B cell (primary cell): Measurements from ENCODE around the gene CD81. TPM values are rescaled to one million over a fixed set of nuclear protein-coding genes. Genes with fewer than 3 reads are reported as not detected.

ENCODE experiments used
- ATAC-seq: fragments of 200-7000 bp; cut with Tn5 transposase; one replicate; pipeline ENCODE4 v1.10.0; 2021; ENCODE audit warnings: low read depth, mild to moderate bottlenecking, moderate number of reproducible peaks, moderate library complexity
- CTCF ChIA-PET: fragments of 350-600 bp; sonication (Branson Sonifier 250); formaldehyde crosslinking; loops from one replicate; lab custom pipeline; 2021; ENCODE audit warnings: antibody characterized with exemption, inconsistent platforms; lab: Charles Lee
- POLR2A ChIA-PET: fragments of 350-600 bp; sonication (Branson Sonifier 250); formaldehyde crosslinking; loops from one replicate; lab custom pipeline; 2021; ENCODE audit warnings: antibody characterized with exemption; lab: Charles Lee
- DNase-seq: peaks from one replicate; pipeline ENCODE4 v3.0.0; 2013
- H2AFZ ChIP-seq: 2 replicates; pipeline ENCODE4 v1.6.1; 2012; ENCODE audit warnings: mild to moderate bottlenecking, low read depth, low read length; ENCODE audit not compliant: insufficient read depth, poor library complexity, severe bottlenecking
- H3K27ac ChIP-seq, 2 donors: 1 replicate in 1 of 2; 2 replicates in 1 of 2; pipeline ENCODE4 v1.5.1; 2012 to 2013; ENCODE audit warnings: low read length in 2 of 2, mild to moderate bottlenecking in 2 of 2, moderate library complexity in 1 of 2
- H3K27me3 ChIP-seq, 4 experiments: fragments of 200-600 bp in 1 of 4; sonication (generic) in 1 of 4; replicated peaks in 1 of 4; 1 replicate in 2 of 4; 2 replicates in 2 of 4; pipeline versions ENCODE4 v1.6.1 to v1.7.0; 2013 to 2016; ENCODE audit warnings: low read length in 3 of 4, mild to moderate bottlenecking in 2 of 4, mixed read lengths in 1 of 4, moderate library complexity in 1 of 4; ENCODE audit not compliant: insufficient read depth in 4 of 4, control insufficient read depth in 3 of 4; ENCODE audit errors: control extremely low read depth in 1 of 4
- H3K36me3 ChIP-seq, 2 experiments: replicated peaks in 1 of 2; 1 replicate in 1 of 2; 2 replicates in 1 of 2; pipeline versions ENCODE4 v1.6.1 to v1.7.1; 2013; ENCODE audit warnings: low read length in 1 of 2; ENCODE audit not compliant: insufficient read depth in 2 of 2, control insufficient read depth in 1 of 2; ENCODE audit errors: control extremely low read depth in 1 of 2, extremely low read depth in 1 of 2
- H3K4me1 ChIP-seq, 2 donors: fragments of 200-600 bp in 1 of 2; sonication (generic) in 1 of 2; 1 replicate in 1 of 2; 2 replicates in 1 of 2; pipeline versions ENCODE4 v1.5.1 to v1.6.1; 2013 to 2017; ENCODE audit warnings: low read length in 2 of 2; ENCODE audit not compliant: control insufficient read depth in 2 of 2, insufficient read depth in 2 of 2
- H3K4me2 ChIP-seq: replicated peaks from 2 replicates; pipeline ENCODE3; 2012; ENCODE audit warnings: mild to moderate bottlenecking, low read depth, low read length; ENCODE audit not compliant: poor library complexity, severe bottlenecking
- H3K4me3 ChIP-seq, 5 experiments: fragments of 200-600 bp in 1 of 5; sonication (generic) in 1 of 5; 1 replicate in 3 of 5; 2 replicates in 2 of 5; pipeline versions ENCODE4 v1.5.1 to v1.7.0; 2011 to 2016; ENCODE audit warnings: low read length in 4 of 5, mild to moderate bottlenecking in 4 of 5, low read depth in 2 of 5, control low read depth in 1 of 5, moderate library complexity in 1 of 5; ENCODE audit not compliant: insufficient read depth in 1 of 5; ENCODE audit errors: control extremely low read depth in 1 of 5, extremely low read depth in 1 of 5
- H3K79me2 ChIP-seq: fragments of 200-600 bp; sonication (generic); one replicate; pipeline ENCODE4 v1.6.0; 2016; ENCODE audit warnings: low read length; ENCODE audit not compliant: control insufficient read depth, insufficient read depth
- H3K9ac ChIP-seq: fragments of 200-600 bp; sonication (generic); 2 replicates; pipeline ENCODE4 v1.6.1; 2017; ENCODE audit warnings: mild to moderate bottlenecking, low read length, moderate library complexity
- H3K9me3 ChIP-seq, 3 donors: one replicate each; pipeline versions ENCODE4 v1.6.1 to v1.7.1; 2013; ENCODE audit warnings: low read length in 2 of 3; ENCODE audit not compliant: control insufficient read depth in 2 of 3, insufficient read depth in 1 of 3; ENCODE audit errors: control extremely low read depth in 1 of 3
- H4K20me1 ChIP-seq: 2 replicates; pipeline ENCODE4 v1.6.0; 2012; ENCODE audit warnings: mild to moderate bottlenecking, low read length; ENCODE audit not compliant: insufficient read depth, control insufficient read depth, poor library complexity, severe bottlenecking
- H3K27ac Mint-ChIP-seq: one replicate; pipeline ENCODE4 v1.8.0; 2021; ENCODE audit warnings: mixed read lengths
- H3K27me3 Mint-ChIP-seq: one replicate; pipeline ENCODE4 v1.8.0; 2021; ENCODE audit warnings: mixed read lengths
- H3K4me1 Mint-ChIP-seq: one replicate; pipeline ENCODE4 v1.8.0; 2021; ENCODE audit warnings: mixed read lengths
- H3K4me3 Mint-ChIP-seq: one replicate; pipeline ENCODE4 v1.8.0; 2021; ENCODE audit warnings: mixed read lengths
- H3K9me3 Mint-ChIP-seq: one replicate; pipeline ENCODE4 v1.8.0; 2022; ENCODE audit warnings: mixed read lengths; ENCODE audit not compliant: insufficient read depth
- EZH2 ChIP-seq: IDR thresholded peaks from 2 replicates; pipeline ENCODE4 v1.6.1; 2012; ENCODE audit warnings: borderline replicate concordance, low read depth, mild to moderate bottlenecking, moderate library complexity, low read length; ENCODE audit not compliant: insufficient read depth, poor library complexity, severe bottlenecking
- WGBS: methylation state at CpG from one replicate; pipeline ENCODE4 v1.1.5; 2013; ENCODE audit warnings: missing lambda C conversion rate; ENCODE audit not compliant: insufficient coverage; 5-methylcytosine and 5-hydroxymethylcytosine counted together
- intact Hi-C: fragments of 100-400 bp; cut with micrococcal nuclease; formaldehyde crosslinking; loops from one replicate; pipeline ENCODE4 v1.10.0; 2022
- polyA plus RNA-seq: library from polyadenylated mRNA; depleted of rRNA; stranded (reverse); fragments of >200 nt; gene quantifications from 2 replicates; pipeline ENCODE4 v1.2.3, GENCODE V29; 2012
- total RNA-seq, 2 donors: library from RNA; stranded (reverse); fragments of 120-200 nt in 1 of 2; gene quantifications; 1 replicate in 1 of 2; 2 replicates in 1 of 2; pipeline versions ENCODE4 v1.2.3 to v1.2.4, GENCODE V29; 2013 to 2022
- TF ChIP-seq, protein P1 (sequence below): fragments of 200-600 bp; IDR thresholded peaks from one replicate; pipeline ENCODE4 v1.8.0; 2022; ENCODE audit warnings: antibody characterized with exemption, mild to moderate bottlenecking

The CD81 gene
- total and polyA plus RNA-seq, 2 donors (not counting 1 experiment from before 2014, with no cell fraction given) = 253 to 361 TPM

DNA sequence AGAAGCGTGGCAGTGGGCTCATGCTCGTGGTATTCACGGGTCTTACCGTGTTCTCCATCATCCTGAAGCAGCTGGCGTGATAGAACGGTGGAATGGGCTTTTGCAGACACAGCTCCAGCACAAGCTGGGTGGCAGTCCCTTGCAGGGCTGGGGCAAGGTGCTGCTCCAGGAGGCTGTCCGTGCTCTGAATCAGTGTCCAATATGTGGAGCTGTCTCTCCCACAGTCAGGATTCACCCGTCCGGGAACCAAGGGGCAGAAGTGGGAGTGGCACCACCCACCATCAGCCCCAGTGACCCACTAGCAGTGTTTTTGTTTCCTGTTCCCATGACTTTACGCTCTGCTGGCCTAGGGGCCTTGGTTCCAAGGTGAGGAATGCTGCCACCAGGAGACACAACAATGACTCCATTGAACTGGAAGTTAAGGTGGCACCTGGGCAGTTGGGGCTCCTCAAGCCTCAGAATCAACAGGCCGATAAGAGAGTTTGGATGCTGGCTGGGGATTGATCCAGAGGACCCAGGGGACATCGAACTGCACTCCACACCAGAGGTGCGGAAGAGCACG lies 16.9 kb upstream of the CD81 start:
- no peaks in the 10 kb centered on the region for H3K27me3 Mint-ChIP-seq
- peaks cover 10% of the 10 kb centered on the region for H3K4me1 Mint-ChIP-seq
- TF ChIP-seq, protein P1, sequence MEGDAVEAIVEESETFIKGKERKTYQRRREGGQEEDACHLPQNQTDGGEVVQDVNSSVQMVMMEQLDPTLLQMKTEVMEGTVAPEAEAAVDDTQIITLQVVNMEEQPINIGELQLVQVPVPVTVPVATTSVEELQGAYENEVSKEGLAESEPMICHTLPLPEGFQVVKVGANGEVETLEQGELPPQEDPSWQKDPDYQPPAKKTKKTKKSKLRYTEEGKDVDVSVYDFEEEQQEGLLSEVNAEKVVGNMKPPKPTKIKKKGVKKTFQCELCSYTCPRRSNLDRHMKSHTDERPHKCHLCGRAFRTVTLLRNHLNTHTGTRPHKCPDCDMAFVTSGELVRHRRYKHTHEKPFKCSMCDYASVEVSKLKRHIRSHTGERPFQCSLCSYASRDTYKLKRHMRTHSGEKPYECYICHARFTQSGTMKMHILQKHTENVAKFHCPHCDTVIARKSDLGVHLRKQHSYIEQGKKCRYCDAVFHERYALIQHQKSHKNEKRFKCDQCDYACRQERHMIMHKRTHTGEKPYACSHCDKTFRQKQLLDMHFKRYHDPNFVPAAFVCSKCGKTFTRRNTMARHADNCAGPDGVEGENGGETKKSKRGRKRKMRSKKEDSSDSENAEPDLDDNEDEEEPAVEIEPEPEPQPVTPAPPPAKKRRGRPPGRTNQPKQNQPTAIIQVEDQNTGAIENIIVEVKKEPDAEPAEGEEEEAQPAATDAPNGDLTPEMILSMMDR = no peak
- TF ChIP-seq EZH2 = no peak
- Histone ChIP-seq H3K27ac (no peak overlapping the region), H3K4me3 (no peak overlapping the region), H3K36me3 (no peaks in the 10 kb centered on the region), H4K20me1 (no peaks in the 10 kb centered on the region), H3K9me3 (no peaks in the 10 kb centered on the region), H3K4me2 (no peak overlapping the region), H2AFZ (no peak overlapping the region), H3K79me2 (no peaks in the 10 kb centered on the region), H3K27me3 (no peaks in the 10 kb centered on the region), H3K4me1 (peaks cover 0 to 5% of the 10 kb centered on the region in 2 donors), H3K9ac (no peak overlapping the region)
- ATAC-seq = no peak
- no peak overlapping the region for H3K4me3 Mint-ChIP-seq
- peak overlapping the region; percentile 26 for H3K27ac Mint-ChIP-seq
- POLR2A ChIA-PET = interaction anchor here (1.3 kb wide), 1 partner anchor 17 kb away, joined by 9 read pairs; the partner anchor contains the start of gene CD81
- intact Hi-C loops = no loop called here
- 85% methylated on average over 14 of the region's 14 CpGs for WGBS
- no peak for DNase-seq
- CTCF ChIA-PET = no interaction called here
- no peaks in the 10 kb centered on the region for H3K9me3 Mint-ChIP-seq

DNA sequence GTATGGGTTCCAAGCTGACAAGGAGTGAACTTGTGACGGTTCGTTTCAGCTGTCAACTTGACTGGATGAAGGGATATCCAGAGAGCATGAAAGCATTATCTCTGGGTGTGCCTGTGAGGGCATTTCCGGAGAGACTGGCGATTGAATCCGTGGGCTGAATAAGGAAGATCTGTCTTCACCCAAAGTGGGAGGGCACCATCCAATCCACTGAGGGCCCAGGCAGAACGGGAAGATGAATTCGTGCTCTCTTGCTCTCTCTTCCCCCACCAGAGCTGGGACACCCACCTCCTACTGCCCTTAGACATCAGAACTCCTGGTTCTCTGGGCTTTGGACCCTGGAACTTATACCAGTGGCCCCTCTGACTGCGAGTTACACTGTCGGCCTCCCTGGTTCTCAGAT lies 15.5 kb upstream of the CD81 start:
- Histone ChIP-seq H3K36me3 (no peaks in the 10 kb centered on the region), H3K4me2 (no peak overlapping the region), H4K20me1 (no peaks in the 10 kb centered on the region), H3K9ac (no peak overlapping the region), H3K4me3 (no peak overlapping the region), H3K4me1 (peaks cover 0 to 5% of the 10 kb centered on the region in 2 donors), H3K79me2 (no peaks in the 10 kb centered on the region), H3K27ac (no peak overlapping the region), H3K27me3 (no peaks in the 10 kb centered on the region), H3K9me3 (no peaks in the 10 kb centered on the region), H2AFZ (no peak overlapping the region)
- 94% methylated on average over 9 of the region's 9 CpGs for WGBS
- intact Hi-C loops = no loop called here
- Mint-ChIP-seq H3K27ac (no peak overlapping the region), H3K4me3 (no peak overlapping the region), H3K9me3 (no peaks in the 10 kb centered on the region), H3K4me1 (peaks cover 10% of the 10 kb centered on the region), H3K27me3 (no peaks in the 10 kb centered on the region)
- POLR2A ChIA-PET = no interaction called here
- DNase-seq (no peak), ATAC-seq (no peak)
- CTCF ChIA-PET = no interaction called here
- TF ChIP-seq, protein P1 = no peak
- TF ChIP-seq EZH2 = no peak
